ENCODE measurements around the gene GFI1B.

The GFI1B gene

DNA sequence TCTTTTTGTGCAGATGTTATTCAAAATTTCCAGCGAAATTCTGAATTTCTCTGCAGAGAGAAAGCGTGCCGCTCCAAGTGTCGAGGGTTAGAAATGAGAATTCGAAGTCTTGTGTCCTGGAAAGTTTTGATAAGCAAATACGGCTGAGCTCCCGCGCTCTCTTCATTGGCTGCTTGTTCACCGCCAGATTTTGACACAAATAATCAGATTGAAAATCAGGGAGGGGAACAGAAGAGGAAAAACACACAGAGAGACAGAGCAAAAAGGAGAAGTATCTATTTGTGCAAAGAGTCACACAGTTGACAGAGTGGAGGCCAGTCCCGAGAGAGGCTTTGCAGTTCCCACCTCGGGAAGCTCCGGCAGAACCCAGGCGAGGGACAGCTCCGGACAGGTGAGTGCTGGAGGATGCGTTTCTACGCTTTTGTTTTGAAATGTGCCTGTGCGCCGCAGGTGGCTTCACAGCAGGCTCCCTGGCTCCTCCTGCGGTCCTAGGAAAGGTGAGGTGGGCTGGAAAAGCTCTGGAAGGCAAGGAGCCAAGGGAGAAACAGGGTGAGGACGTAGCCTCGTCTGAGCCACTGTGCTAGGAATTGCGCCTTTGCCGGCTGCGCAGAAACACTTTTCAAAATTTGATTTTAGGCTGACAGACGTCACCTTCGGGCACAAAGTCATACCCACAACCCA, at the start of gene GFI1B:
Gene GFI1B (plus strand): TSS at position 244 of the 681 bp plus-strand sequence. CDS start 7,985 bp downstream, outside the sequence.
- TF ChIP-seq CTCF (IDR thresholded peaks at IDR 0.05; ENCODE audit: low read depth, low read length) = no peak
- no peak within 1 kb of the TSS for H3K4me3 ChIP-seq (replicated peaks in 1 of 2; ENCODE audit: low read depth in 2 of 2, low read length in 2 of 2)
- no peak for DNase-seq (ENCODE audit: low read depth in 2 of 2)

DNA sequence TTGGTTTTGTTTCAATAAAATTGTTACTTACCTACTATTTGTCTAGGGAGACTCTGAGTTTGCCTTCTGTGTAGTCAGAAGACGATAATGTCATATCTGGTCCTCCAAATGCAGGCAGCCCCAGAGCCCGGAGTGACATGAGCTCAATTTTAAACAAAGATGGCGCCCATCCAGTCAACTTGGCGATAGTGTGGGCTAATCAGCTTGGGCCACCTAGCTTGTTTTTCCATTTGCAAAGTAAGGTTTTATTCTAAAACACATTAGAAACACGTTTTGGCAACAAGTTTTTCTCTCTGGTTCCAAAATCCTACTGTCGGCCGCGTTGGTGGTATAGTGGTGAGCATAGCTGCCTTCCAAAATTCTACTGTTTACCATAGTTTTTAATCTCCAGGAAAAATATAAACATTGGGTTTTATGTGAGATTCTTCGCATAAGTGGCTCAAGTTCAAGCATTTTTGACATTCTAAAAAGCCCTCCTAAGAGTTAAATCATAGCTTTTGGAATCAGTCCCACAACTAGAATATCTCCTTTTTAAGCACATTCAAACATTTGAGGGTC, 47.2 kb upstream of the GFI1B start:
- no peak for TF ChIP-seq CTCF (IDR thresholded peaks at IDR 0.05; ENCODE audit: low read depth, low read length)
- no peak overlapping the region for H3K4me3 ChIP-seq (replicated peaks in 1 of 2; ENCODE audit: low read depth in 2 of 2, low read length in 2 of 2)
- DNase-seq (ENCODE audit: low read depth in 2 of 2) = no peak

DNA sequence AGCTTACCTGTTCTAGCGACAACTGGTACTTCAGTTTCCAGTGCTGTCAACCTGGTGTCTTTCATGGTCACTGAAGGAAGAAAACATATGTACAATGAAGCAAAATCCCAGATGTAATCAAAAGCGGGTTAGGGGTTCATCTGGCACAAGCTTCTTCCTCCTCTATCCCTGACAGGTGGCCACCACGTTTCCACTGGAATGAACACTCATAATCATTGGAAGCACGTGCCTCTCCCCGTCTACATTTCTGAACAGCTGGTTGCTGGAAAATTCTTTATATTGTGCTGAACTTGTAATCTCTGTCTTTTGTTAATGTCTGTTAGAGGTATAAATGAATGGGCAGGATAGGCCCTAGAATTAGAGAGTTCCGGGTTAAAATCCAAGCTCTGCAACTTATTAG, 43.5 kb upstream of the GFI1B start:
- no peak overlapping the region for H3K4me3 ChIP-seq (replicated peaks in 1 of 2; ENCODE audit: low read depth in 2 of 2, low read length in 2 of 2)
- no peak for TF ChIP-seq CTCF (IDR thresholded peaks at IDR 0.05; ENCODE audit: low read depth, low read length)
- DNase-seq (ENCODE audit: low read depth in 2 of 2) = no peak

- TF ChIP-seq CTCF (IDR thresholded peaks at IDR 0.05; ENCODE audit: low read depth, low read length) = no peak
- H3K4me3 ChIP-seq (replicated peaks in 1 of 2; ENCODE audit: low read depth in 2 of 2, low read length in 2 of 2) = no peak overlapping the region
- peak in 1 of 2 donors; percentile 33 for DNase-seq (ENCODE audit: low read depth in 2 of 2)
Observed at GRCh38 chr9:132937463-132937901, 41.0 kb upstream of the GFI1B start.

DNA sequence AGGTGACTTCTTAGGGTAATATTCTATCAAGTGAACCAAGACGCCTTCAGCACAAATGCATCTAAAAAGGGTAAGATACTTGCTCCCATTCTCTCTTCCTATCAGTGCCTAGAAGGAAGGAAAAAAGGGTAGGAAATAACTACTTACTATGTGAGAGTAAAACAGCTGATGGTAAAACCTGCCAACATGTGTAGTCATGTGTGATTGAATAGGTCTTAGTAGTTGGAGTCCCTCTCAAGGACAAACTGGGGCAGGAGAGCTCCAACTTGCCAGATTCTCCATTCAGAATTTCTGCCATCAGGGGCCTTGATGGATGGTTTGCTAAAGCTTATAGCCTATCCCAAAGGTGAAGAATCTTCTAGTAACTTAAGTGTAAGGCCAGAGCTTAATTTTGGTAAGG, 39.3 kb upstream of the GFI1B start:
- TF ChIP-seq CTCF (IDR thresholded peaks at IDR 0.05; ENCODE audit: low read depth, low read length) = no peak
- DNase-seq (ENCODE audit: low read depth in 2 of 2) = no peak
- no peak overlapping the region for H3K4me3 ChIP-seq (replicated peaks in 1 of 2; ENCODE audit: low read depth in 2 of 2, low read length in 2 of 2)

DNA sequence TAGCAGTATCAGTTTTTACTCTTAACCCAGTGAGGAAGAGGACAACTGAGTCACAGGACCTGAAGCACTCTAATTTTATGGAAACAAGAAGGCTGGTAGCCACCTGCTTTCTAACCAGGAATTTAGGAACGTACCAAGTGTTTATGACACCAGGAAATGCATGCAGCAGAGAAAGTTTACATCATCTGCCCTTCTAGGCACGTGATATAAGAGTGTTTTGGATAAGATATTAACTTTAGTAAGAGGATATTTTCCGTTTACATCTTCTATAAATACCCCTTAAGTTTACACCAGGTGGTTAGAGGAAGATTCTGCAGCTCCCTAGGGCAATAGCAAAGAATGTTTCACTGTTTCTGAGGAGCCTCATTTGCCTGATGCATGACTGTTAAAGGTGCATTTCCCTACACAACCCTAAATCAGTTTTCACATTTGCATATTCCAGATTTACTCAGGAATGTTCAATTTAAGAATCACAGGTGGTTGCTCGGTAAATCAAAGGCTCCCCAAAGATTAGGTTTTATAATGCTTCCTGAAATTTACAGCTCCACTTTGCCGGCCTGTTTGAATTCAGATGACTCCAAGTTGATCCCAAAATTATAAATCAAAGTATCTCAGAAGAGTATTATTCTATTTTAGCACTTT, 35.8 kb upstream of the GFI1B start:
- no peak for TF ChIP-seq CTCF (IDR thresholded peaks at IDR 0.05; ENCODE audit: low read depth, low read length)
- DNase-seq (ENCODE audit: low read depth in 2 of 2) = peak; percentile 14 to 33
- no peak overlapping the region for H3K4me3 ChIP-seq (replicated peaks in 1 of 2; ENCODE audit: low read depth in 2 of 2, low read length in 2 of 2)

All from cardiac fibroblast (primary cell).